Subcutaneous adipose tissue (tissue), 4 donors: ENCODE data around the gene HOMEZ. TPM values are rescaled to one million over a fixed set of nuclear protein-coding genes. Genes with fewer than 3 reads are reported as not detected.

ENCODE experiments used
- total RNA-seq, 4 donors: library from RNA; depleted of rRNA; stranded (reverse); fragments of >200 nt; gene quantifications; one replicate each; pipeline ENCODE4 v1.1.0, GENCODE V29; 2016
- TF ChIP-seq, protein P1 (sequence below): fragments of 450-650 bp; IDR thresholded peaks from one replicate; pipeline ENCODE4 v1.5.1; 2016; ENCODE audit warnings: low read depth, mild to moderate bottlenecking, control low read depth, antibody characterized with exemption, moderate library complexity

HOMEZ gene, protein sequence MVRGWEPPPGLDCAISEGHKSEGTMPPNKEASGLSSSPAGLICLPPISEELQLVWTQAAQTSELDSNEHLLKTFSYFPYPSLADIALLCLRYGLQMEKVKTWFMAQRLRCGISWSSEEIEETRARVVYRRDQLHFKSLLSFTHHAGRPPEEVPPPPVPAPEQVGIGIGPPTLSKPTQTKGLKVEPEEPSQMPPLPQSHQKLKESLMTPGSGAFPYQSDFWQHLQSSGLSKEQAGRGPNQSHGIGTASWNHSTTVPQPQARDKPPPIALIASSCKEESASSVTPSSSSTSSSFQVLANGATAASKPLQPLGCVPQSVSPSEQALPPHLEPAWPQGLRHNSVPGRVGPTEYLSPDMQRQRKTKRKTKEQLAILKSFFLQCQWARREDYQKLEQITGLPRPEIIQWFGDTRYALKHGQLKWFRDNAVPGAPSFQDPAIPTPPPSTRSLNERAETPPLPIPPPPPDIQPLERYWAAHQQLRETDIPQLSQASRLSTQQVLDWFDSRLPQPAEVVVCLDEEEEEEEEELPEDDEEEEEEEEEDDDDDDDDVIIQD
- total RNA-seq: 10 to 100 TPM in 1 of 4 donors, 1 to 10 TPM in 3; 5.4 to 11.1 (median 7.4) TPM

DNA sequence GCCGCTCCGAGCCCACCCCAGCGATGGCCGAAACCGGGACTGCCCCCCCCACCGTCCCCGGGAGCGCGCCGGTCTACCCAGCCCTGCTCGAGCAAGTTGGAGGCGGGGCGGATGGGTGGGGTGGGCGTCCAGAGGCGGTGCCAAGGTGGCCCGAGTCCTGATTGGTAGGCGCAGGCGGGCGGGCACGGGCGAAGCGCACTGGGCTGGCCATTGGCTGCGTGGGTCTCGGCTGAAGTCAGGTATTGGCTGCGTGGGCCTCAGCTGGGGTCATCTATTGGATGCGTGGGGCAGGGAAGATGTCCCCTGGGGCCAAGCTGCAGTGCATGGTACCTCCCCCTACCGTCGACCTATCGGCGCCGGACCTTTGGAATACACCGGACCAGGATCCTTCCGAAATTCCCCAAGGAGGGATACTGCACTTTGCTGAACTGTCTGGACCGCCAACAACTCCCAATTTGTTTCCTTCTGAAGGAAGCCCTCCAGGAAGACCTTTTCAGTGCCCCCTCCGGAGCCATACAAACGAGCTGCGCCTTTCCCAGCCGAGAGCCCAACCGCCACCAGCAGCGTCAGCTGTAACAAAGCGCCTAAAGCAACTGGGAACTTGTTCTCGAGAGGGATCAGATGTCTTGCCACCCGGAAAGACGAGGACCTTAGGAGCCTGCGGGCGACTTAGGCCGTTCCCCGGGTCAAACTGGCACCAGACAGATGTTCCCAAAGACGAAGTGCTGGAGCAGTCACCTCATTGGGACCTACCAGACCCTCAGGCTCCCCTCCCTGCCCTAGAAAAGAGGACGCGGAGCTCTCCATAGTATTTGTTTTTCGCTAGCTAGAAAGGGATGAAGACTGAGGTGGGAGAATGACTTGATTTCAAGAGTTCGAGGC, at the start of gene HOMEZ:
Gene HOMEZ, minus strand, starts transcription at position 113 of the 882 bp plus-strand sequence. CDS start 180 bp downstream, outside the sequence.
- TF ChIP-seq, protein P1, sequence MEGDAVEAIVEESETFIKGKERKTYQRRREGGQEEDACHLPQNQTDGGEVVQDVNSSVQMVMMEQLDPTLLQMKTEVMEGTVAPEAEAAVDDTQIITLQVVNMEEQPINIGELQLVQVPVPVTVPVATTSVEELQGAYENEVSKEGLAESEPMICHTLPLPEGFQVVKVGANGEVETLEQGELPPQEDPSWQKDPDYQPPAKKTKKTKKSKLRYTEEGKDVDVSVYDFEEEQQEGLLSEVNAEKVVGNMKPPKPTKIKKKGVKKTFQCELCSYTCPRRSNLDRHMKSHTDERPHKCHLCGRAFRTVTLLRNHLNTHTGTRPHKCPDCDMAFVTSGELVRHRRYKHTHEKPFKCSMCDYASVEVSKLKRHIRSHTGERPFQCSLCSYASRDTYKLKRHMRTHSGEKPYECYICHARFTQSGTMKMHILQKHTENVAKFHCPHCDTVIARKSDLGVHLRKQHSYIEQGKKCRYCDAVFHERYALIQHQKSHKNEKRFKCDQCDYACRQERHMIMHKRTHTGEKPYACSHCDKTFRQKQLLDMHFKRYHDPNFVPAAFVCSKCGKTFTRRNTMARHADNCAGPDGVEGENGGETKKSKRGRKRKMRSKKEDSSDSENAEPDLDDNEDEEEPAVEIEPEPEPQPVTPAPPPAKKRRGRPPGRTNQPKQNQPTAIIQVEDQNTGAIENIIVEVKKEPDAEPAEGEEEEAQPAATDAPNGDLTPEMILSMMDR: no peak

DNA sequence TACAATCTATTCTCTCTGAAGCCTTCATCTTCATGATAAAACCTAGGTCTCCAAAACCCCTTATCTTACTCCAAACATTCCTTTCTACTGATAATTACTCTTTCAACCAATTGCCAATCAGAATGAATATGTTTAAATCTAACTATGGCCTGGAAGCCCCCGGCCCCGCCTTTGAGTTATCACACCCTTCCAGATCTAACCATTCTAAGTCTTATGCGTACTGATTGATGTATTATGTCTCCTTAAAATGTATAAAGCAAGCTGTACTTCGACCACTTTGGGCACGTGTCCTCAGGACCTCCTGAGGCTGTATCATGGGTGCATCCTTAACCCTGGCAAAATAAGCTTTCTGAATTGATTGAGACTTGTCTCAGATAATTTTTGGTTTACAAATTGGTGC, 49.7 kb upstream of the HOMEZ start:
- TF ChIP-seq, protein P1: no peak

DNA sequence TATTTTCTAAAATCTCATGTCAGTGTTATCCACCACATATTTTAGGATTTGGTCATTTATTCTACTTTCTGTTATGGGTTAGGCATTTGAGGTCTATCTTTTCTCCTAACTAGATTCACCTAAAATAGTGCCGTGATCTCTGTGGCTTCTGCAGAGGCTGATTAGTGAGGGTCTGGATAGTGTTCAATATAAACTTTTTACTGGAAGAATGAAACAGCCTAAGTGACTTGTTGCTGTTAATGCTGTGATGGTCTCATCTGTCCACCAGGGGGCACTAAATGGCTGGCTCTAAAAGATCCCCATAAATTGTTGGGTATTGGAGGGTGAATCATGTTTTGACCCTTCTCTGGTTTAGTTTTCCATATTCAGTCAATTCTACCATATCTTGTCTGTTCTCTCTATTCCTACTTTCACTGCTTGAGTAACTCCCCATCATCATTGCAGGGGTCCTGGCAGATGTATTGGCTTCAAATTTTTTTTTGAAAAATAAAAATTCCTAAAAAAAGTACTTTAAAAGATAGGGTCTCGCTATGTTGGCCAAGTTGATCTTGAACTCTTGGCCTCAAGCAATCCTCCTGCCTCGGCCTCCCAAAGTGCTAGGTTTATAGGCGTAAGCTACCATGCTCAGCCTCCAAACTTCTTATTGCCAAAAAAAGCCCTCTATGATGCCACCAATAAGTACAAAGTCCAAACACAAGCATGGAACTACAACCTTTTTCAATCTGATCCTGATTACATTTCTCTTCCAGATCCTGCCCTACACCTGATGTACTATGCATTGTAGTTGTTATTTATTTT, 42.2 kb upstream of the HOMEZ start:
- TF ChIP-seq, protein P1: no peak

DNA sequence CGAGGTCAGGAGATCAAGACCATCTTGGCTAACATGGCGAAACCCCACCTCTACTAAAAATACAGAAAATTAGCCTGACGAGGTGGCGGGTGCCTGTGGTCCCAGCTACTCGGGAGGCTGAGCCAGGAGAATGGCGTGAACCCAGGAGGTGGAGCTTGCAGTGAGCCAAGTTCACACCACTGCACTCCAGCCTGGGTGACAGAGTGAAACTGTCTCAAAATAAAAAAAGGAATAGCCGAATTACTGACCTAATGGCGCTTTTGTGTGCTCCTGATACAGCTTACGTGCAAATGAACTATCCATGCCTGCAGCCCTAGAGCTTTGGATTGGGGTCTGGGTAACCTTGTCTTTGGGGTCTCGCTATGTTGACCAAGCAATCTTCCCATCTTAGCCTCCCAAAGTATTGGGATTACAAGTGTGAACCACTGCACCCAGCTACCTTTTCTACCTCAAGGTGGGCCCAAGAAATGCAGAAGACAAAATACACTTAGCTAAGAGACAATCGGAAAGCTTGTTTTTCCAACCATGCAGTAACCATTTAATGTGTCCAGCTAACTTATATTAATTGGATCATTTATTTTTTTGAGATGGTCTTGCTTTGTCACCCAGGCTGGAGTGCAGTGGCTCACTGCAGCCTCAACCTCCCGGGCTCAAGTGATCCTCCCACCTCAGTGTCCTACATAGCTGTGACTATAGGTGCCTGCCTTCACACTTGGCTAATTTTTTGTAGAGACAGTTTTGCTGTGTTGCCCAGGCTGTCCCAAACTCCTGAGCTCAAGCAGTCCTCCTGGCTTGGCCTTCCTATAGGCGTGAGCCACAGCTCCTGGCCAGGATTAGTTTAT, 40.8 kb upstream of the HOMEZ start:
- TF ChIP-seq, protein P1: no peak

DNA sequence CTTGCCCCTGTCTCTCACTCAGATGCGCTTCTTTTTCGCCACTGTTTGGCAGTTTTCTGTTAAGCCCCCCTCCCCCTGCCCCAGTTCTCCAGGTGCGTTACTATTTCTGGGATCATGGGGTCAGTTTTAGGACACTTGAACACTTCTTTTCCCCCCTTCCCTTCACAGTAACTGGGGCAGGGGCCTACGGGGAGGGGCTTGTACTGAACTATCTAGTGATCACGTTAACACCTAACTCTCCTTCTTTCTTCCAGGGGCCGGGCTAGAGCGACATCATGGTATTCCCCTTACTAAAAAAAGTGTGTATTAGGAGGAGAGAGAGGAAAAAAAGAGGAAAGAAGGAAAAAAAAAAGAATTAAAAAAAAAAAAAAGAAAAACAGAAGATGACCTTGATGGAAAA, 39.1 kb upstream of the HOMEZ start:
- TF ChIP-seq, protein P1: no peak

DNA sequence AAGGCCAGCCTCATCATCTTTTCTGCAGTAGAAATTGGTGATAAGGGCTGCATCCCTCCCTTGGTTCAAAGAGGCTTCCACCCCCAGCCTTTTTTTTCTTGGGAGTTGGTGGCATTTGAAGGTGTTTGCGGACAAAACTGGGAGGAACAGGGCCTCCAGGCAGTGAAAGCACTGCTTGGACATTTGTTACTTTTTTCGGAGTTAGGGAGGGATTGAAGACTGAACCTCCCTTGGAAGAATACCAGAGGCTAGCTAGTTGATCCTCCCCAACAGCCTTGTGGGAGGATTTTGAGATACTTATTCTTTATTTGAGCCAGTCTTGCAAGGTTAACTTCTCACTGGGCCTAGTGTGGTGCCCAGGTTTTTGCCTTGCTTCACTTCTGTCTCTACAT, 38.5 kb upstream of the HOMEZ start:
- TF ChIP-seq, protein P1: no peak
